HL-60 (cell line): ENCODE data around the gene TEX38.

Source experiments
- DNase-seq, 2 experiments: peaks; one replicate each; pipeline ENCODE4 v3.0.0-alpha.2; 2010 to 2020; ENCODE audit warnings: low read depth in 1 of 2, low spot score in 1 of 2
- H3K27ac ChIP-seq: fragments of 250-450 bp; sonication (Bioruptor Pico); replicated peaks from 2 replicates; pipeline ENCODE4 v1.5.1; 2020; ENCODE audit warnings: mild to moderate bottlenecking, moderate library complexity
- H3K27me3 ChIP-seq: fragments of 250-450 bp; sonication (Bioruptor Pico); 2 replicates; pipeline ENCODE4 v1.5.1; 2021; ENCODE audit warnings: mild to moderate bottlenecking, moderate library complexity; ENCODE audit not compliant: insufficient read depth, poor library complexity, severe bottlenecking
- H3K4me3 ChIP-seq: replicated peaks from 2 replicates; pipeline ENCODE4 v1.5.1; 2011; ENCODE audit warnings: mild to moderate bottlenecking, control low read depth, low read length; ENCODE audit not compliant: insufficient read depth
- GABPA ChIP-seq: IDR thresholded peaks from 2 replicates; pipeline ENCODE4 v1.6.1; 2012; ENCODE audit warnings: low read depth
- POLR2AphosphoS5 ChIP-seq: IDR thresholded peaks from 2 replicates; pipeline ENCODE4 v1.6.1; 2012; ENCODE audit warnings: low read depth
- SPI1 ChIP-seq: IDR thresholded peaks from 2 replicates; pipeline ENCODE4 v1.6.1; 2012; ENCODE audit warnings: low read depth, mild to moderate bottlenecking, borderline replicate concordance
- TF ChIP-seq, protein P1 (sequence below): IDR thresholded peaks from one replicate; pipeline ENCODE4 v1.5.1; 2011; ENCODE audit warnings: low read length, control low read depth, inconsistent platforms; ENCODE audit not compliant: insufficient read depth
- TF ChIP-seq, protein P2 (sequence below): IDR thresholded peaks from 2 replicates; pipeline ENCODE4 v1.6.1; 2012; ENCODE audit warnings: low read depth; ENCODE audit not compliant: insufficient replicate concordance

TEX38 gene

DNA sequence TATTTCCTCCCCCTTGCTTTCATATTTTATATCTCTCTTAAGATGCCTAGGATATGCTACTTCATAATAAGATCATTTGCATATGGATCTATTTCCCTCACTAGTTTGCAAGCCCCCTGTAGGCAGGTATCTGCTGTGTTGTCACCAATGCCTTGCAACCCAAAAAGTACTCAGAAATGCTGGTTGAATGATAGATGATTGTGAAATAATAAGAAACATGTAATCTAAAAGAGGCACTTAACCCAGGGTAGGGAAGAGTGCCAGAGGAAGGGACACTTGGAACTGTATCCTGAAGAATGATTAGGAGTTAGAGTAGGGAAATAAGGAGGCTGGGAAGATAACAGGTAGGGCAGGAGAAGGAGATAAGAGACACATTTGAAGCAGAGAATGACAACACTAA, 15.8 kb upstream of the TEX38 start:
- H3K4me3 ChIP-seq: no peak overlapping the region
- no peak overlapping the region for H3K27ac ChIP-seq
- no peaks in the 10 kb centered on the region for H3K27me3 ChIP-seq
- TF ChIP-seq, protein P1, sequence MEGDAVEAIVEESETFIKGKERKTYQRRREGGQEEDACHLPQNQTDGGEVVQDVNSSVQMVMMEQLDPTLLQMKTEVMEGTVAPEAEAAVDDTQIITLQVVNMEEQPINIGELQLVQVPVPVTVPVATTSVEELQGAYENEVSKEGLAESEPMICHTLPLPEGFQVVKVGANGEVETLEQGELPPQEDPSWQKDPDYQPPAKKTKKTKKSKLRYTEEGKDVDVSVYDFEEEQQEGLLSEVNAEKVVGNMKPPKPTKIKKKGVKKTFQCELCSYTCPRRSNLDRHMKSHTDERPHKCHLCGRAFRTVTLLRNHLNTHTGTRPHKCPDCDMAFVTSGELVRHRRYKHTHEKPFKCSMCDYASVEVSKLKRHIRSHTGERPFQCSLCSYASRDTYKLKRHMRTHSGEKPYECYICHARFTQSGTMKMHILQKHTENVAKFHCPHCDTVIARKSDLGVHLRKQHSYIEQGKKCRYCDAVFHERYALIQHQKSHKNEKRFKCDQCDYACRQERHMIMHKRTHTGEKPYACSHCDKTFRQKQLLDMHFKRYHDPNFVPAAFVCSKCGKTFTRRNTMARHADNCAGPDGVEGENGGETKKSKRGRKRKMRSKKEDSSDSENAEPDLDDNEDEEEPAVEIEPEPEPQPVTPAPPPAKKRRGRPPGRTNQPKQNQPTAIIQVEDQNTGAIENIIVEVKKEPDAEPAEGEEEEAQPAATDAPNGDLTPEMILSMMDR: no peak
- TF ChIP-seq, protein P2, sequence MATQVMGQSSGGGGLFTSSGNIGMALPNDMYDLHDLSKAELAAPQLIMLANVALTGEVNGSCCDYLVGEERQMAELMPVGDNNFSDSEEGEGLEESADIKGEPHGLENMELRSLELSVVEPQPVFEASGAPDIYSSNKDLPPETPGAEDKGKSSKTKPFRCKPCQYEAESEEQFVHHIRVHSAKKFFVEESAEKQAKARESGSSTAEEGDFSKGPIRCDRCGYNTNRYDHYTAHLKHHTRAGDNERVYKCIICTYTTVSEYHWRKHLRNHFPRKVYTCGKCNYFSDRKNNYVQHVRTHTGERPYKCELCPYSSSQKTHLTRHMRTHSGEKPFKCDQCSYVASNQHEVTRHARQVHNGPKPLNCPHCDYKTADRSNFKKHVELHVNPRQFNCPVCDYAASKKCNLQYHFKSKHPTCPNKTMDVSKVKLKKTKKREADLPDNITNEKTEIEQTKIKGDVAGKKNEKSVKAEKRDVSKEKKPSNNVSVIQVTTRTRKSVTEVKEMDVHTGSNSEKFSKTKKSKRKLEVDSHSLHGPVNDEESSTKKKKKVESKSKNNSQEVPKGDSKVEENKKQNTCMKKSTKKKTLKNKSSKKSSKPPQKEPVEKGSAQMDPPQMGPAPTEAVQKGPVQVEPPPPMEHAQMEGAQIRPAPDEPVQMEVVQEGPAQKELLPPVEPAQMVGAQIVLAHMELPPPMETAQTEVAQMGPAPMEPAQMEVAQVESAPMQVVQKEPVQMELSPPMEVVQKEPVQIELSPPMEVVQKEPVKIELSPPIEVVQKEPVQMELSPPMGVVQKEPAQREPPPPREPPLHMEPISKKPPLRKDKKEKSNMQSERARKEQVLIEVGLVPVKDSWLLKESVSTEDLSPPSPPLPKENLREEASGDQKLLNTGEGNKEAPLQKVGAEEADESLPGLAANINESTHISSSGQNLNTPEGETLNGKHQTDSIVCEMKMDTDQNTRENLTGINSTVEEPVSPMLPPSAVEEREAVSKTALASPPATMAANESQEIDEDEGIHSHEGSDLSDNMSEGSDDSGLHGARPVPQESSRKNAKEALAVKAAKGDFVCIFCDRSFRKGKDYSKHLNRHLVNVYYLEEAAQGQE: no peak
- TF ChIP-seq SPI1 (no peak), GABPA (no peak), POLR2AphosphoS5 (no peak)
- DNase-seq: no peak

DNA sequence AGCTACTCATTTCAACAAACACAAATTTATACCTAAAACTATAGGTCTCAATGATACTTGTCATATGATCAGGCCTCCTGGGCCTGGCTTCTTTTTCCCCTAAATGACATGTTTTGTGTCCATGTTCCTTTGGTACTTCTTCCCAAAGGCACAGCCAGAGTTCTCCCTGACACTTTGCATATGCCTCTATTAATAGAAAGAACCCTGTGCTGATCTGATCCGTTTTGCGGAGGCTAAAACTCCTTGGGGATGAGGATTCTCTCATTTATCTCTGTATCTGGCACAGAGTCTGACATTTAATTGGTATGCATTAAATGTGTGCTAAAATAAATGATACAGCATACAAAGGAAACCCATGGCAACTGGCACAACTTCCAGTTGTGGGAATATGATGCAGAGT, 15.0 kb upstream of the TEX38 start:
- TF ChIP-seq GABPA (no peak), SPI1 (no peak), POLR2AphosphoS5 (no peak)
- TF ChIP-seq, protein P1: no peak
- TF ChIP-seq, protein P2: no peak
- DNase-seq: no peak
- Histone ChIP-seq H3K27ac (no peak overlapping the region), H3K4me3 (no peak overlapping the region), H3K27me3 (no peaks in the 10 kb centered on the region)

DNA sequence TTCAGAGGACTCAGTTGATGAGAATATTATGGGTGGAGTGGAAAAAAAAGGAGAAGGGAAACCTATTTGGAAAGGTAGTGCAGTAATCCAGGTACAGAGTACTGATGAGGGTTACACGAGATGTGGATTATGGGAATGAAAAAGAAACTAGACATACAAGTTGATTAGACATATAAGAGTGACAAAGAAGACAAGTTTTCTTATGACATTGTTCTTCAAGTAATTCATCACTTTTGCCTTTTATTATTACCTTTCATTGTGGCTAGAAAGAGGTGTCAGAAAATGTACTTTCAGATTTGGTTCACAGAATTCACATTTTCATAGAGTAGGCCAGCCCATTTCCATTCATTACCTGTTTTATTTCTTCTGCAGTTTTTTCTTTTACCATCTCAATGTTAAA, 13.9 kb upstream of the TEX38 start:
- no peak overlapping the region for H3K27ac ChIP-seq
- TF ChIP-seq POLR2AphosphoS5 (no peak), GABPA (no peak), SPI1 (no peak)
- TF ChIP-seq, protein P2: no peak
- TF ChIP-seq, protein P1: no peak
- no peak overlapping the region for H3K4me3 ChIP-seq
- no peak for DNase-seq
- H3K27me3 ChIP-seq: no peaks in the 10 kb centered on the region
